GM18870 (cell line): ENCODE results near the gene A2M.

Source experiments
- ATAC-seq: cut with Tn5 transposase; IDR thresholded peaks from one replicate; pipeline ENCODE4 v1.9.1; 2021; ENCODE audit warnings: moderate library complexity; ENCODE audit not compliant: unreplicated experiment

The A2M gene

GRCh38 chr12:9040484-9041186 lies 75.1 kb downstream of the A2M start:
- ATAC-seq, result no peak

- ATAC-seq, result no peak
Measured at GRCh38 chr12:9039397-9039977, 76.2 kb downstream of the A2M start.

- ATAC-seq, result no peak
Measured at GRCh38 chr12:9037431-9037830, 78.3 kb downstream of the A2M start.

GRCh38 chr12:9036227-9036626 lies 79.5 kb downstream of the A2M start:
- ATAC-seq, result no peak

- ATAC-seq, result no peak
Measured at GRCh38 chr12:9034095-9034494, 81.6 kb downstream of the A2M start.

- ATAC-seq, result no peak
Measured at GRCh38 chr12:9033265-9033887, 82.3 kb downstream of the A2M start.

- ATAC-seq, result no peak
Measured at GRCh38 chr12:9032202-9032964, 83.3 kb downstream of the A2M start.

GRCh38 chr12:9030776-9031175 lies 84.9 kb downstream of the A2M start:
- no peak for ATAC-seq

GRCh38 chr12:9027161-9028059 lies 88.3 kb downstream of the A2M start:
- no peak for ATAC-seq

- no peak for ATAC-seq
Measured at GRCh38 chr12:9024512-9024911, 91.2 kb downstream of the A2M start.

GRCh38 chr12:9022592-9022991 lies 93.1 kb downstream of the A2M start:
- no peak for ATAC-seq
